HG02763 (cell line): Measurements from ENCODE around the gene TMEM229B.
"Not testable (repeated sequence)": the region's sequence is repeated elsewhere in the genome, so short reads cannot be mapped to it uniquely, and the experiment has no call there.

Source experiments
- ATAC-seq: cut with Tn5 transposase; IDR thresholded peaks from one replicate; pipeline ENCODE4 v1.9.1; 2021; ENCODE audit warnings: mild to moderate bottlenecking, moderate library complexity; ENCODE audit not compliant: unreplicated experiment

The TMEM229B gene

GRCh38 chr14:67459336-67459735 is 29.2 kb downstream of the TMEM229B start:
- no peak for ATAC-seq

GRCh38 chr14:67457782-67458181 is 30.7 kb downstream of the TMEM229B start:
- ATAC-seq, result no peak

GRCh38 chr14:67456732-67457131 is 31.8 kb downstream of the TMEM229B start:
- no peak for ATAC-seq

GRCh38 chr14:67453575-67454300 is 34.8 kb downstream of the TMEM229B start:
- no peak for ATAC-seq

GRCh38 chr14:67451667-67452066 is 36.9 kb downstream of the TMEM229B start:
- ATAC-seq, result not testable (repeated sequence)

GRCh38 chr14:67449096-67449495 is 39.4 kb downstream of the TMEM229B start:
- ATAC-seq, result no peak

- ATAC-seq, result no peak
These were observed 41.5 kb downstream of the TMEM229B start for GRCh38 chr14:67447033-67447381.

GRCh38 chr14:67446371-67447032 is 42.0 kb downstream of the TMEM229B start:
- no peak for ATAC-seq

- no peak for ATAC-seq
These were observed 44.1 kb downstream of the TMEM229B start for GRCh38 chr14:67444395-67444794.

GRCh38 chr14:67442139-67442906 is 46.2 kb downstream of the TMEM229B start:
- no peak for ATAC-seq

- ATAC-seq, result no peak
These were observed 46.8 kb downstream of the TMEM229B start for GRCh38 chr14:67441672-67442071.

- ATAC-seq, result no peak
These were observed 47.3 kb downstream of the TMEM229B start for GRCh38 chr14:67441256-67441655.

- ATAC-seq, result no peak
These were observed 48.0 kb downstream of the TMEM229B start for GRCh38 chr14:67440513-67440912.

GRCh38 chr14:67438969-67439368 is 49.6 kb downstream of the TMEM229B start:
- ATAC-seq, result no peak

GRCh38 chr14:67436006-67436866 is 52.3 kb downstream of the TMEM229B start:
- ATAC-seq, result no peak

GRCh38 chr14:67435603-67436002 is 52.9 kb downstream of the TMEM229B start:
- ATAC-seq, result no peak

GRCh38 chr14:67432050-67432564 is 56.4 kb downstream of the TMEM229B start:
- ATAC-seq, result no peak

GRCh38 chr14:67429510-67430205 is 58.9 kb downstream of the TMEM229B start:
- no peak for ATAC-seq

- no peak for ATAC-seq
These were observed 60.0 kb downstream of the TMEM229B start for GRCh38 chr14:67428501-67429031.
